SU-DHL-6 (cell line): ENCODE results near the gene ATP9A.
"Not testable (repeated sequence)": the region's sequence is repeated elsewhere in the genome, so short reads cannot be mapped to it uniquely, and the experiment has no call there.

Experiments
- H2AFZ ChIP-seq: fragments of 200-600 bp; sonication (generic); 2 replicates; pipeline ENCODE4 v1.6.1; 2014; ENCODE audit warnings: low read depth, mild to moderate bottlenecking, moderate library complexity, mixed read lengths, antibody characterized with exemption, low read length; ENCODE audit not compliant: severe bottlenecking
- H3F3A ChIP-seq: fragments of 200-600 bp; shearing (Covaris generic); 2 replicates; pipeline ENCODE4 v1.6.0; 2016; ENCODE audit warnings: antibody characterized with exemption, mild to moderate bottlenecking; ENCODE audit not compliant: insufficient read depth
- H3K27ac ChIP-seq: fragments of 200-600 bp; sonication (generic); 2 replicates; pipeline ENCODE4 v1.5.1; 2016; ENCODE audit warnings: low read depth, mild to moderate bottlenecking, low read length, moderate library complexity, mixed read lengths
- H3K27me3 ChIP-seq: fragments of 200-600 bp; sonication (generic), shearing (Covaris generic); 2 replicates; pipeline ENCODE4 v1.6.0; 2014; ENCODE audit warnings: mild to moderate bottlenecking, low read length
- H3K36me3 ChIP-seq: fragments of 200-600 bp; sonication (generic); 2 replicates; pipeline ENCODE4 v1.6.1; 2014; ENCODE audit warnings: mild to moderate bottlenecking, low read length, mixed read lengths
- H3K4me2 ChIP-seq: fragments of 300-600, 200-600 bp; shearing (Covaris generic), sonication (generic); 2 replicates; pipeline ENCODE4 v1.6.0; 2014; ENCODE audit warnings: low read length, low read depth, mild to moderate bottlenecking; ENCODE audit not compliant: poor library complexity, severe bottlenecking
- H3K4me3 ChIP-seq: fragments of 200-600 bp; sonication (generic); 2 replicates; pipeline ENCODE4 v1.5.1; 2014; ENCODE audit warnings: antibody characterized with exemption, low read length, mild to moderate bottlenecking, mixed read lengths; ENCODE audit not compliant: insufficient read depth, poor library complexity, severe bottlenecking
- H3K79me2 ChIP-seq: fragments of 200-600 bp; sonication (generic); 2 replicates; pipeline ENCODE4 v1.6.1; 2014; ENCODE audit warnings: mild to moderate bottlenecking, low read length, moderate library complexity; ENCODE audit not compliant: insufficient read depth
- H3K9ac ChIP-seq: fragments of 200-600 bp; sonication (generic); 2 replicates; pipeline ENCODE4 v1.7.0; 2014; ENCODE audit warnings: mild to moderate bottlenecking, low read length
- H3K9me2 ChIP-seq: fragments of 200-600 bp; sonication (generic); replicated peaks from 2 replicates; pipeline ENCODE4 v1.6.1; 2014; ENCODE audit warnings: low read length; ENCODE audit not compliant: insufficient read depth
- H3K9me3 ChIP-seq: fragments of 200-600 bp; sonication (generic); 2 replicates; pipeline ENCODE4 v1.6.1; 2014; ENCODE audit warnings: low read length, mixed read lengths; ENCODE audit not compliant: insufficient read depth
- H4K20me1 ChIP-seq: fragments of 200-600 bp; sonication (generic); 2 replicates; pipeline ENCODE4 v1.6.1; 2014; ENCODE audit warnings: low read depth, mild to moderate bottlenecking, antibody characterized with exemption, low read length, moderate library complexity, mixed read lengths
- EZH2phosphoT487 ChIP-seq: fragments of 200-600 bp; sonication (generic), shearing (Covaris generic); conservative IDR thresholded peaks from 2 replicates; pipeline ENCODE4 v1.6.1; 2018; ENCODE audit warnings: mild to moderate bottlenecking, antibody characterized with exemption, low read length, moderate library complexity, mixed read lengths
- TF ChIP-seq, protein P1 (sequence below): fragments of 200-600 bp; sonication (generic); IDR thresholded peaks from one replicate; pipeline ENCODE4 v1.5.1; 2017; ENCODE audit warnings: antibody characterized with exemption, mild to moderate bottlenecking, low read length, moderate library complexity; ENCODE audit not compliant: insufficient read depth, poor library complexity, severe bottlenecking

The ATP9A gene

DNA sequence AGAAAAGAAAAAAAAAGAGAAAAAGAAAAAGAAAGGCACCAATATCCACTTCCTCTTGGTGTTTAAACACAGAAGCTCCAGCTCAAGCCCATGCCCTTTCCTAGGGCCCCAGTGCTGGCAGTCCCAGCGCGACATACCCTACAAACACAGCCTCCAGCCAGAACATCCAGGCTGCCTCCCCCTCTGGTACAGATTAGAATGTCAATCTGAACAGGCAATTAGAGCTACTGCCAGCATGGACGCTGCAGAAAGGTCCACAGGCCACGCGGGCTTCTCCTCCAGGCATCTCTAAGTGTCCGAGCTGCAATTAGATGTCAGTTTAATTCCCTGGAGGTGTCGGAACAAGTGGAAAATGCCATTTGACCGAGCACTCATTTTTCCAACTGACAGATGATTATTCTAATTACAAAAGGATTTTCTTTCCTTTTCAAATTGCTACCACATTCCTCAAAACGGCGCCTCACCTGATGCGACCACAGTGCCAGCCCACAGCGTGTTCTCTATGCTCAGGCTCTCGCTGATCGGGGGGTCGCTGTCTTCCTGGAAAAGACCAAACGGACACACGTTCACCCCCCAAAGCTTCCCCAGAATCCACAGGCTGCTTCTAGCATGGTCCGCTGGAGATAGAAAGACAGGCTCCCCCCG, 79.5 kb downstream of the ATP9A start:
- no peaks in the 10 kb centered on the region for H3K9me3 ChIP-seq
- TF ChIP-seq, protein P1, sequence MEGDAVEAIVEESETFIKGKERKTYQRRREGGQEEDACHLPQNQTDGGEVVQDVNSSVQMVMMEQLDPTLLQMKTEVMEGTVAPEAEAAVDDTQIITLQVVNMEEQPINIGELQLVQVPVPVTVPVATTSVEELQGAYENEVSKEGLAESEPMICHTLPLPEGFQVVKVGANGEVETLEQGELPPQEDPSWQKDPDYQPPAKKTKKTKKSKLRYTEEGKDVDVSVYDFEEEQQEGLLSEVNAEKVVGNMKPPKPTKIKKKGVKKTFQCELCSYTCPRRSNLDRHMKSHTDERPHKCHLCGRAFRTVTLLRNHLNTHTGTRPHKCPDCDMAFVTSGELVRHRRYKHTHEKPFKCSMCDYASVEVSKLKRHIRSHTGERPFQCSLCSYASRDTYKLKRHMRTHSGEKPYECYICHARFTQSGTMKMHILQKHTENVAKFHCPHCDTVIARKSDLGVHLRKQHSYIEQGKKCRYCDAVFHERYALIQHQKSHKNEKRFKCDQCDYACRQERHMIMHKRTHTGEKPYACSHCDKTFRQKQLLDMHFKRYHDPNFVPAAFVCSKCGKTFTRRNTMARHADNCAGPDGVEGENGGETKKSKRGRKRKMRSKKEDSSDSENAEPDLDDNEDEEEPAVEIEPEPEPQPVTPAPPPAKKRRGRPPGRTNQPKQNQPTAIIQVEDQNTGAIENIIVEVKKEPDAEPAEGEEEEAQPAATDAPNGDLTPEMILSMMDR = no peak
- no peak for TF ChIP-seq EZH2phosphoT487
- no peak overlapping the region for H3K27ac ChIP-seq
- no peak overlapping the region for H3K4me3 ChIP-seq
- no peaks in the 10 kb centered on the region for H3K9me2 ChIP-seq
- no peak overlapping the region for H3K4me2 ChIP-seq
- H4K20me1 ChIP-seq = no peaks in the 10 kb centered on the region
- H3F3A ChIP-seq = no peaks in the 10 kb centered on the region
- H3K9ac ChIP-seq = no peak overlapping the region
- H3K79me2 ChIP-seq = no peaks in the 10 kb centered on the region
- no peak overlapping the region for H2AFZ ChIP-seq
- no peaks in the 10 kb centered on the region for H3K36me3 ChIP-seq
- no peaks in the 10 kb centered on the region for H3K27me3 ChIP-seq

DNA sequence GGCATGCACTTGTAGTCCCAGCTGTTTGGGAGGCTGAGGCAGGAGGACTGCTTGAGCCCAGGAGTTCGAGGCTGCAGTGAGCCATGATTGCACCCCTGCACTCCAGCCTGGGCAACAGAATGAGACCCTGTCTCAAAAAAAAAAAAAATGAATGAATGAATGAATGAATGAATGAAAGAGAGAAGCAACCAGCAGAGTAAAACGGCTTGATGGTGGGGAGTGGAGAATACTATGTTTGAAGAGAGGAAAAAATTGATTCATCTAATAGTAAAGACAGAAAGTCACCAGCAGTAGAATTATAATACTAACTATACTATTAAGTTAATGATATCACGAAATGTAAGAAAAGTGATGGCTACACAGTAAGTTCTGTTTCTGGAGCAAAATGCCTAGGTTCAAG, 80.6 kb downstream of the ATP9A start:
- no peaks in the 10 kb centered on the region for H3F3A ChIP-seq
- no peaks in the 10 kb centered on the region for H3K9me2 ChIP-seq
- no peaks in the 10 kb centered on the region for H3K36me3 ChIP-seq
- no peaks in the 10 kb centered on the region for H3K27me3 ChIP-seq
- TF ChIP-seq EZH2phosphoT487 = no peak
- TF ChIP-seq, protein P1 = no peak
- no peaks in the 10 kb centered on the region for H3K79me2 ChIP-seq
- no peaks in the 10 kb centered on the region for H4K20me1 ChIP-seq
- H3K9me3 ChIP-seq = no peaks in the 10 kb centered on the region
- H3K4me2 ChIP-seq = no peak overlapping the region
- no peak overlapping the region for H3K9ac ChIP-seq
- H3K4me3 ChIP-seq = no peak overlapping the region
- H2AFZ ChIP-seq = no peak overlapping the region
- no peak overlapping the region for H3K27ac ChIP-seq

DNA sequence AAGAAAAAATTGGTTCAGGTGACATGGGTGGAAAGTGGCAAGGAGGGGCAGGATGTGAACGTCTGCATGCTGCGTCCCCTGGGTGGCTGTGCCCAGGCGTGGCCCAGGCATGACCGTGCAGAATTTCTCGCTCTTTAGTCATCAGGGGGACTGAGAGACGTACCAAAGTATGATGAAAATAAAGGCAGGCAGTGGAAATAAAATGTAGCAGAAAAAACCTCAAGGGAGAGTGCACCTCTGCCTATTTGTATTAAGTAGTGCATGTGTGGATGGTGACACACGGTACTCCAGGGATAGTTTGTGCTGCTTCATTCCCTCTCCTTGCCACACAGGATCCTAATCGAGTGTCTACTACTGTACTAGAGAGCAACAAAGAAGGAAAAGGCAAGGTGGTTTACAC, 81.1 kb downstream of the ATP9A start:
- Histone ChIP-seq H3K79me2 (no peaks in the 10 kb centered on the region), H3F3A (no peaks in the 10 kb centered on the region), H3K9me3 (no peaks in the 10 kb centered on the region), H3K27me3 (no peaks in the 10 kb centered on the region), H3K9ac (no peak overlapping the region), H3K27ac (no peak overlapping the region), H3K9me2 (no peaks in the 10 kb centered on the region), H3K4me3 (no peak overlapping the region), H3K4me2 (no peak overlapping the region), H3K36me3 (no peaks in the 10 kb centered on the region), H2AFZ (no peak overlapping the region), H4K20me1 (no peaks in the 10 kb centered on the region)
- TF ChIP-seq, protein P1 = no peak
- no peak for TF ChIP-seq EZH2phosphoT487

DNA sequence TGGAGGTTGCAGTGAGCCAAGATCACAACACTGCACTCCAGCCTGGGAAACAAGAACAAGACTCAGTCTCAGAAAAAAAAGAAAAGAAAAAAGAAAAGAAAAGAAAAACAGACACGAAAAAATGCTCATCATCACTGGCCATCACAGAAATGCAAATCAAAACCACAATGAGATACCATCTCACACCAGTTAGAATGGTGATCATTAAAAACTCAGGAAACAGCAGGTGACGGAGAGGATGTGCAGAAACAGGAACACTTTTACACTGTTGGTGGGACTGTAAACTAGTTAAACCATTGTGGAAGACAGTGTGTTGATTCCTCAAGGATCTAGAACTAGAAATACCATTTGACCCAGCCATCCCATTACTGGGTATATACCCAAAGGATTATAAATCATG, 82.7 kb downstream of the ATP9A start:
- not testable (repeated sequence) for H3K27ac ChIP-seq, H3K27me3 ChIP-seq, H4K20me1 ChIP-seq, H3K9ac ChIP-seq, H3K79me2 ChIP-seq, H3F3A ChIP-seq, H2AFZ ChIP-seq, H3K36me3 ChIP-seq, H3K4me3 ChIP-seq, H3K9me3 ChIP-seq, H3K9me2 ChIP-seq, H3K4me2 ChIP-seq
